ENCODE measurements around the gene TNFRSF25. TPM values are rescaled to one million over a fixed set of nuclear protein-coding genes. Genes with fewer than 3 reads are reported as not detected.

TNFRSF25 gene, protein sequence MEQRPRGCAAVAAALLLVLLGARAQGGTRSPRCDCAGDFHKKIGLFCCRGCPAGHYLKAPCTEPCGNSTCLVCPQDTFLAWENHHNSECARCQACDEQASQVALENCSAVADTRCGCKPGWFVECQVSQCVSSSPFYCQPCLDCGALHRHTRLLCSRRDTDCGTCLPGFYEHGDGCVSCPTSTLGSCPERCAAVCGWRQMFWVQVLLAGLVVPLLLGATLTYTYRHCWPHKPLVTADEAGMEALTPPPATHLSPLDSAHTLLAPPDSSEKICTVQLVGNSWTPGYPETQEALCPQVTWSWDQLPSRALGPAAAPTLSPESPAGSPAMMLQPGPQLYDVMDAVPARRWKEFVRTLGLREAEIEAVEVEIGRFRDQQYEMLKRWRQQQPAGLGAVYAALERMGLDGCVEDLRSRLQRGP
- total RNA-seq = 19.4 TPM

GRCh38 chr1:6466023-6466422, at the start of gene TNFRSF25:
Gene TNFRSF25, minus strand, starts transcription at chr1:6466173. Its CDS starts 66 bp downstream, at chr1:6466107.

DNA sequence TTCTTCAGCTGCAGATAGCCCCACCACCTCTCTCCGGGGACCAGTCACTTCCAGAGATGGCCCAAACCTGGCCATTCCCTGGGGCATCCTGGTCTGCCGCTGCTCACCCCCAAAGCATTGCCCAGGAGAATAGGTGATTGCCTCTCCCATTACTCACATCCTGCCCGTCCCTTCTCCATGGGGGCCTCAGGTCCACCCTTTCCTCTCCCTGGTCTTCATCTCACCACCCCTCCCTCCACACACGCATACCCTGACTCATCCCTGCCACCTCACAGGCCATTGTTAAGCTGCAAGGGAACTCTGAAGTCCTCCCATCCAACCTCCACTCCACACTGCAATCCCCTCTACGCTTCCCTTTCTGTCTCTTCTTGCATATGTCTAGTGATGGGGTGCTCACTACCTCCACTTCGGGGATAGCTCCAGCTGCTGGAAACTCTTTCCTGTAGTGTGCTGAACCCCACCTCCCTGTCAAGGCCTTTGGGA, 25.5 kb upstream of the TNFRSF25 start, which contains the start of gene PLEKHG5:
TSS of gene PLEKHG5 (minus strand) at position 188 of the 483 bp plus-strand sequence. CDS start 14,096 bp downstream, outside the sequence.

DNA sequence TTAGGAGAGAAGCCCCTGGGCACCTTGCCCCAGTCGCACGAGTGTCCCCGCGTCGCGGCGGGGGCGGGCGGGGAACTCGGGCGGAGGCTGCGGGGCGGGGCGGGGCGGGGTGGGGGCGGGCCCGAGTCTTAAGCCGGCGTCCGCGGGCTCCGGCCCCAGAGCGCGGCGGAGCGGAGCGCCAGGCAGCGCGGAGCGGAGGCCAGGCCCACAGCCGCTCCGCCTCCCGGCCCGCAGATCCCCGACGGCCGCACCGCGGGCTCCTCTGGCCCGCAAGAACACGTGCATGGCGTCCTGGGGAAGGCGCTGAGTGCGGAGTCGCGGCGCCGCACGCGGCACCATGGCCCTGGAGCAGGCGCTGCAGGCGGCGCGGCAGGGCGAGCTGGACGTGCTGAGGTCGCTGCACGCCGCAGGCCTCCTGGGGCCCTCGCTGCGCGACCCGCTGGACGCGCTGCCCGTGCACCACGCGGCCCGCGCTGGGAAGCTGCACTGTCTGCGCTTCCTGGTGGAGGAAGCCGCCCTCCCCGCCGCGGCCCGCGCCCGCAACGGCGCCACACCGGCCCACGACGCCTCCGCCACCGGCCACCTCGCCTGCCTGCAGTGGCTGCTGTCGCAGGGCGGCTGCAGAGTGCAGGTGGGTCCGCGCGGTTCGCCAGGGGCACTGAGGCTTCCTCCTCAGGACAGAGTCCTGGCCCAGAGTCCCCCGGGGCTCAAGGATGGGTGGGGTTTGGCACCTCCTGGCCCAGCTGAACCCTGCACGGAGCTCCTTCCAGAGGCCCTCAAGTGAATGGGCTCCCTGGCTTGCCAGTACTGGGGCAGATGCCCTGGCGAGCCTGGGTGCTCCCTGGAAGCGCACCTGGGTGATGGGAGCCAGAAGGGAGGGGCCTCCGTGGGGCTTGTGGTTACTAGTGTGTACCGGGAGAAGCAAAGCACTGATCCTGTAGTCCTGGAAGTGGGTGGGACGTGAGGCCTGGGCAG, 41.1 kb downstream of the TNFRSF25 start, which contains the start of gene ESPN:
TSS of gene ESPN (plus strand) at position 158 of the 975 bp plus-strand sequence. CDS start at position 338, 180 bp downstream.

DNA sequence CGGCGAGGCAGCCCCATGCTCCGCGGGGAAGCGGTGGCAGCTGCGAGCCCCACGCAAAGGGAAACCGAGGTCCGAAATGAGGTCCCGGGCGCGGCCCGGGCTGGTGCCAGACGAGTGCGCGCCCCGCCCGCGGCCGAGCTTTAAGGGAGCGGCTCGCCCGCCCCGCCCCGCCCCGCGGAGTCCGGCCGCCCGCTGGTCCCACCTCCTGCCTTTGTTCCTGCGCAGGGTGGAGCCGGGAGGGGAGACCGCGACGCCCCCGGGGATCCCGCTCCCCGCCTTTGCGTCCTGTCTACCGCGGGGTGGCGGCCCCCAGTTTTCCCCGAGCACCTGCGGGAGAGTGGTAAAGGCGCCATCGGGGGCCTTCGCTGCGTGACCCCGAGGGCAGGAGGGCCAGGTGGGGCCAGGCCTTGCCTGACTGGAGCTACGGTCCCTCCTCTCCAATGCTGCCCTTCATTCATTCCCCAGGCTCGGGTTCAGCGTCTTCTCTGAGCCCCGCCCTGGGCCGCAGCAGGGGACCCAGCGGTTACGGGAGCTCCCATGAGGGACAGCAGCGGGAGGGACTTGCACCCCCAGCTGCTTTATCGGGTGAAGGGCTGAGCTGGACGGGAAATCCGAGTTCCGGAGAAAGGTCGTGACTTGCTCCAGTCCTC, 46.0 kb downstream of the TNFRSF25 start, which contains the start of gene HES2:
TSS of gene HES2 (minus strand) at position 116 of the 650 bp plus-strand sequence. CDS start at position 17, 99 bp downstream.

Small RNA genes within 50 kb of the gene (small RNA-seq; reads per million reads assigned to genes)
- not detected for gene MIR4252 (ENCODE audit: low replicate concordance)

Other genes with a start within 250 kb of the TNFRSF25 start
- gene ICMT, start 230.2 kb downstream of the TNFRSF25 start, total RNA-seq = 60.0 TPM
- not detected for gene HES3, start 222.0 kb downstream of the TNFRSF25 start, total RNA-seq
- 6.2 TPM for gene GPR153, start 205.1 kb downstream of the TNFRSF25 start, total RNA-seq
- gene ACOT7, start 72.4 kb downstream of the TNFRSF25 start, total RNA-seq = 13.5 TPM
- 0.35 TPM for gene HES2, start 46.3 kb downstream of the TNFRSF25 start, total RNA-seq
- gene ESPN, start 41.4 kb downstream of the TNFRSF25 start, total RNA-seq = 9.3 TPM
- gene PLEKHG5, start 25.5 kb upstream of the TNFRSF25 start, total RNA-seq = 24.2 TPM
- gene NOL9, start 88.3 kb upstream of the TNFRSF25 start, total RNA-seq = 27.9 TPM
- 0.53 TPM for gene TAS1R1, start 89.1 kb upstream of the TNFRSF25 start, total RNA-seq
- 38.9 TPM for gene ZBTB48, start 113.8 kb upstream of the TNFRSF25 start, total RNA-seq
- gene KLHL21, start 136.7 kb upstream of the TNFRSF25 start, total RNA-seq = 37.8 TPM
- gene PHF13, start 147.6 kb upstream of the TNFRSF25 start, total RNA-seq = 23.0 TPM
- 37.8 TPM for gene THAP3, start 158.7 kb upstream of the TNFRSF25 start, total RNA-seq
- gene DNAJC11, start 235.6 kb upstream of the TNFRSF25 start, total RNA-seq = 47.0 TPM